ENCODE data around the gene ANTXR1.
A peak's percentile ranks its signal among the peaks of the same experiment; 100 is the strongest.

The ANTXR1 gene

DNA sequence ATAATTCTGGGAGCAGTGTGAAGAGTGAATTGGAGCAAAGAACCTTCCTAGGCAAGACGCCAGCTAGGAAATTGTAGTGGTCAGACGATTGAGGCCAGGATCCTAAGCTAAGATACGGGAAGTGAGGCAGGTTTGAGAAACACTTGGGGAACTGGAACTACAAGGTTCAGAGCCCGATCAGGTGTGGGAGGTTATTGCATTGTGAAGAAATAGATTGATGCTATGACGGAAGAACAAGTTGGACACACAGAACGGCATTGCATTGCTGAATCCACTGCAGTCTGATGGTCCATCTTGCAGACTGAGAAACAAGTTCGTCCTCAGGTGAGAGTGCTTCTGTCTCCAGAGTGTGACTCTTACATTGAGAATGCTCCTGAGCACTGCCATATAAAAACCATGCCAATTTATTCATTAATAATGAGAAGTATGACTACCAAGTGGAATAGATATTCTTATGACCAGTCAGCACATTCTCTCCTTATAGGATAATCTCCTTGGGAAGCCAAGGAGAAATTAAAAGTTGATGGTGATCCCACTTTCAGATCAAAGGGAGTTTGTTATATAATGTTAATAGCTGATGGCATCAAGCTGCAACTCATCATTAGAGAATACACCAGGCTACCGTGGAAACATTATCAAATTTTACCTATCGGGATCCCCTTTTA is 30.9 kb downstream of the ANTXR1 start:
- no peak overlapping the region for H3K4me3 ChIP-seq (ENCODE audit: low read length)
- TF ChIP-seq, protein P1, sequence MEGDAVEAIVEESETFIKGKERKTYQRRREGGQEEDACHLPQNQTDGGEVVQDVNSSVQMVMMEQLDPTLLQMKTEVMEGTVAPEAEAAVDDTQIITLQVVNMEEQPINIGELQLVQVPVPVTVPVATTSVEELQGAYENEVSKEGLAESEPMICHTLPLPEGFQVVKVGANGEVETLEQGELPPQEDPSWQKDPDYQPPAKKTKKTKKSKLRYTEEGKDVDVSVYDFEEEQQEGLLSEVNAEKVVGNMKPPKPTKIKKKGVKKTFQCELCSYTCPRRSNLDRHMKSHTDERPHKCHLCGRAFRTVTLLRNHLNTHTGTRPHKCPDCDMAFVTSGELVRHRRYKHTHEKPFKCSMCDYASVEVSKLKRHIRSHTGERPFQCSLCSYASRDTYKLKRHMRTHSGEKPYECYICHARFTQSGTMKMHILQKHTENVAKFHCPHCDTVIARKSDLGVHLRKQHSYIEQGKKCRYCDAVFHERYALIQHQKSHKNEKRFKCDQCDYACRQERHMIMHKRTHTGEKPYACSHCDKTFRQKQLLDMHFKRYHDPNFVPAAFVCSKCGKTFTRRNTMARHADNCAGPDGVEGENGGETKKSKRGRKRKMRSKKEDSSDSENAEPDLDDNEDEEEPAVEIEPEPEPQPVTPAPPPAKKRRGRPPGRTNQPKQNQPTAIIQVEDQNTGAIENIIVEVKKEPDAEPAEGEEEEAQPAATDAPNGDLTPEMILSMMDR (IDR thresholded peaks at IDR 0.05; ENCODE audit: insufficient read depth, low read depth, low read length, missing control alignments): no peak
- peak; percentile 73 for DNase-seq (ENCODE audit: low read depth)

DNA sequence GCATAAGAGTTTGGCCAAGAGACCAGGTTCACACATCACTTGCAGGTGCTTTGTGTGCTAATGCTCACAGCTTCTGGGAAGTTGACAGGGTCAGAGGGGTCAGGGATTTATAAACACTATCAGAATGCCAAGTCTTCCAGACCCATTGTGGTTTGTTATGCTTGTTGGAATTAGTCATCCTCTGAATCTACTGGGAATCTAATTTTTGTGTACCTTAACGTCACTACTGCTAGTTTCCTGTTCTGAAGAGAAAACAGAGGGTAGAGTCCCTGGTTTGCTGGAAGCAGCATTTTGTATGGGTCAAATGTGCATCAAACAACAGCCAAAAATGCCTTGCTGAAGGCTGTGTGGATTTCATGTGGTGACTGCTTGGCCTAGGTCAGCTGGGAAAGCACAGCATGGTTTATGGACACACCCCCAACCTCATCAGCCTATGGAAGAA is 33.3 kb downstream of the ANTXR1 start:
- peak; percentile 44 for DNase-seq (ENCODE audit: low read depth)
- H3K4me3 ChIP-seq (ENCODE audit: low read length): no peak overlapping the region
- TF ChIP-seq, protein P1 (IDR thresholded peaks at IDR 0.05; ENCODE audit: insufficient read depth, low read depth, low read length, missing control alignments): no peak

DNA sequence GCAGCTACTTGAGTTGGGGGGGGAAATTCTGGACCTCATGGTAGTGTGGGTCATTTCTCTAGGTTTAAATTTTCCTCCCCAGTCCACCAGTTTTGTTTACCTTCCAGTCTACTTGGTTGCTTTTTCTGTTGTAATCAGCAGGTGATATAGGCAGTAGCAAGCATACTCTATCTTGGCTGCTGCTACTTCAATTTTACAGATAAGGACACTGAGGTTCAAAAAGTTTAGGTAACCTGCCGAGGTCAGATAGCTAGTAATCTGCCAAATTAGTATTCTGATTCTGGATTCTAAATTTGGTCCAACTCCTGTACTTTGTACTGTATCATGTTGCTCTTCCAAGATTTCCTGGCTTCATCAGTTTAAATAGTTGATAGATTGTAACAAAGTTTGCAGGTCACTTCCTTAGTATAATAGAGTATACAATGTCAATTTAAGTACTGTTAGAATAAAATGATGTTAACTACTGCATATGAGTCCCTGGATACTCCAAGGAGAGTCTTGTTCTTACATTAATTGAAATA is 34.7 kb downstream of the ANTXR1 start:
- no peak for DNase-seq (ENCODE audit: low read depth)
- H3K4me3 ChIP-seq (ENCODE audit: low read length): no peak overlapping the region
- TF ChIP-seq, protein P1 (IDR thresholded peaks at IDR 0.05; ENCODE audit: insufficient read depth, low read depth, low read length, missing control alignments): no peak

DNA sequence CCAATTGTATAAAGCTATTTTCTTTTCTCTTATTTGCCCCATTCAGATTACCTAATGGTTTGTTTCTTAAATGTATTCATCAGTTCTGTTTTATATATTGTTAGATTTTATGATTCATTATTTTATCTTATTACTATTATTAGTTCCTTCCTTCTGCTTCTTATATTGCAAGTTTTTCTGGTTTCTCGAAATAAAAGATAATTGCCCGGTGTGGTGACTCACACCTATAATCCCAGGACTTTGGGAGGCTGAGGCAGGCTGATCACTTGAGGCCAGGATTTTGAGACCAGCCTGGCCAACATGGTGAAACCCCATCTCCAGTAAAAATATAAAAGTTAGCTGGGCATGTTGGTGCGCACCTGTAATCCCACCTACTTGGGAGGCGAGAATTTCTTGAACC is 37.8 kb downstream of the ANTXR1 start:
- DNase-seq (ENCODE audit: low read depth): peak; percentile 49

DNA sequence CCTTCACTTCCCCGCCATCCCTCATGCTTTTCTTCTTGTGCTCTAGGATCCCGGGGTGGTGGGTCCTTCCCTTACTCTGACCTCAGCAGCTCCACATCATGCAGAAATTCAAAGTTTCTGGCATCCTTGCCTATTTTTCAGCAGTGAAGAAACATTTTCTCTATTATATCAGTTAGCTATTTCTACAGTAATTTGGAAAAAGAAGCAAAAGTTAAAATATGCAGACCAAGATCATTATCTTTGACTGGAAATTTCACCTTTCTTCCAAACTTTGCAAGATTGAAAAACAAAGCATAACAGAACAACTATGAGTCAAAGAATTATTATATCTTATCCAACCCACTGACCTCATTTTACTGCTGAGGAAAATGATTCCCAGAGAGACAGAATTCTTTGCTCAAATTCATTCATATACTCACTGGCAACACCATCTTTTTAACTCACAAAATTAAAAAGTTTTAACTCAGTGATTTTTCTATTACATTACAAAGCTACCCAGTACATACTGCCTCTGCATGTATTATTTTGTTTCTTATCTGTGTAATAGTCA is 40.5 kb downstream of the ANTXR1 start:
- no peak overlapping the region for H3K4me3 ChIP-seq (ENCODE audit: low read length)
- no peak for DNase-seq (ENCODE audit: low read depth)
- TF ChIP-seq, protein P1 (IDR thresholded peaks at IDR 0.05; ENCODE audit: insufficient read depth, low read depth, low read length, missing control alignments): no peak

More for the DNA sequence above, 37.8 kb downstream of the ANTXR1 start:
- H3K4me3 ChIP-seq (ENCODE audit: low read length): no peak overlapping the region
- TF ChIP-seq, protein P1 (IDR thresholded peaks at IDR 0.05; ENCODE audit: insufficient read depth, low read depth, low read length, missing control alignments): no peak

DNA sequence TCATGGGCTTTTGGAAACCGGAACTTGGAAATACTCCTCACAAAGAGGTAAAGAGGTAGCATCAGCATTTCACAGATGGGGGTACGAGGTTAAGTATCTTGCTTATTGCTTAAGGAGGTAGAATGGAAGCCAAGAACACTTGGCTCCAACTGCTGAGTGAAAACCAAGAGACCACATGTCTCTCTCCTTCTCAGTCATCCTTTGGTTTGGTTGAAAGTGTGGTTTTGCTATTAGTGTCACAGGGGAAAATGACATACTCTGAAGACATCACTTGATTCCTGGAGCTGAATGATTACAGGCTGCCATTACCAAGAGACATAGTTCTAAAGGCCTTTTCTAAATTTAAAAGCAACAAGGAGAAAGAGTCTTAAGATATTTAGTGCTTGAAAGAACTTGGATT is 41.5 kb downstream of the ANTXR1 start:
- TF ChIP-seq, protein P1 (IDR thresholded peaks at IDR 0.05; ENCODE audit: insufficient read depth, low read depth, low read length, missing control alignments): no peak
- no peak for DNase-seq (ENCODE audit: low read depth)
- H3K4me3 ChIP-seq (ENCODE audit: low read length): no peak overlapping the region

All from epithelial cell of esophagus (primary cell).